NCI-H1048 (cell line): ENCODE results near the gene CHCHD10.

Experiments
- DNase-seq: peaks from one replicate; lab custom pipeline; 2025; lab: John Stamatoyannopoulos, UW

Gene CHCHD10

DNA sequence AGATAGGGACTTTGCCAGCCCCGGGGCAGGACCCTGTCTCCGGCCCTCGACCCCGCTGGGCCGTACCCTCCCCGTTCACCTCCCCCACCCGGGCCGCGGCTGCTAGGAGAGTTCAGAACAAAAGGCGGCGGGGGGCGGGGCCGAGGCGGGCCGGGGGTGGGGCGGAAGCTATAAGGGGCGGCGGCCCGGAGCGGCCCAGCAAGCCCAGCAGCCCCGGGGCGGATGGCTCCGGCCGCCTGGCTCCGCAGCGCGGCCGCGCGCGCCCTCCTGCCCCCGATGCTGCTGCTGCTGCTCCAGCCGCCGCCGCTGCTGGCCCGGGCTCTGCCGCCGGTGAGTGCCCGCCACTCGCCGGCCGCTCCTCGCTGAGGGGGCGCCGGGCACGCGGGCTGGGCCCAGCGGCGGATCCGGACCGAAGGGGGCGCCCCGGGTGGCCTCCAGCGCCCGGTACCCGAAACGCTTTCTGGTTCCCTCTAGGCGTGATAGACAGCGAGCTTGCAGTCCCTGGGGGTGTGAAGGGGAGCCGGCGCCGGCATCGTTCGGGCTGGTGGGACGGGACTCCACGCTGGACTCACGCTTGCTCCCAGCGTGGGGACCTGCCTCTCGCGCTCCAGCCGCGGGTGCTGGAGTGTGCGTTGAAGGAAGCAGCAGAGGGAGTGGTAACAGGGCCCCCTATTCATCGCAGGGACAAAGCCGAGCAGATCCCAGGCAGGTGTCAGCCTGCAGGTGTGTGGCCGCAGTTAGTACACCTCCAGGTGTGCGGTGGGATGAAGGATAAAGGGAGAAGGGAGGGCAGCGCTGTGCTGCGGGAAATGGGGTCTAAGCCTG, 5.1 kb upstream of the CHCHD10 start, which contains the start of gene MMP11:
Gene MMP11, plus strand, starts transcription at position 201 of the 825 bp plus-strand sequence. Its CDS starts 22 bp downstream, at position 223.
- no peak for DNase-seq

DNA sequence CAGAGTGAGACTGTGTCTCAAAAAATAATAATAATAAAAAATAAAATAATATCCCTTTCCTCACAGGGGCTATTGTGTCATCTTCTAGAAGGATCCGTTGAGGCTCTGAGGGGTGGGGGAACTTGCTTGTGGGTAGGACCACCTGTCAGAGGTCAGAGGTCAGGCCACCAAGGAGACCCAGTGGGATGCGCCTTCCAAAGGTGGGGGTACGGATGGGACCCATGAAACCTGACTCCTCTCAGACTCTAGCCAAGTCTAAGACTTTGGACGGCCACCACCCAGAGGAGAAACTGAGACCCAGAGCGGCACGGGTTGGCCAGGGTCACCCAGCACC, 4.5 kb upstream of the CHCHD10 start:
- DNase-seq, result no peak

DNA sequence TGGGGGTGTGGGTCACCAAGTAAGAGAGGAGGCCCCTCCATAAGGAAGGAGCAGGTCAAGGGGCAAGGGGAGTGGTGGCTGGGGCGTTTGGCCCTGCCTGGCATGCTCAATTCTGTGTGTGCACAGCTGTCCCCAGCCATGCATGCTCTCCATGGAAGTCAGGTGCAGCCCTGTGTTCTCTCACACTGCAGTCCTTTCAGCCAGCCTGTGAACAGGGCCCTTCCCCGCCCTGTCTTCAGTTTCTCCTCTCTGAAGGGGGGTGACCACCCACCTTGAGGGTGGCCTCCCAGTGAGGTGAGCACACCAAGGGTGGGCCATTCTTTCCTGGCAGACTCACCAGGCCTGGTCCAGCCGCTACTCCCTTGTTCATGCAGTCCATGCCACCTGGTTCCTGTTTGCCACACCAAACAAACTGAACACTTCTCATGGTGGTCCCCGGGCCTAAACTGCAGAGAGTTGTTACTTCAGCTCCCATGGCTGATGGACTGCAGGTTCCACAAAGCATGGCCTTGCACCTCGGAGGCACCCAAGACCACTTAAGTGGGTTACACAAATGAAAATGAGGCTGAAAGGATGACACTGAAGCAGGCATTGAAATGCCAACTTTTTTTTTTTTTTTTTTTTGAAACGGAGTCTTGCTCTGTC, 1.7 kb upstream of the CHCHD10 start:
- no peak for DNase-seq

DNA sequence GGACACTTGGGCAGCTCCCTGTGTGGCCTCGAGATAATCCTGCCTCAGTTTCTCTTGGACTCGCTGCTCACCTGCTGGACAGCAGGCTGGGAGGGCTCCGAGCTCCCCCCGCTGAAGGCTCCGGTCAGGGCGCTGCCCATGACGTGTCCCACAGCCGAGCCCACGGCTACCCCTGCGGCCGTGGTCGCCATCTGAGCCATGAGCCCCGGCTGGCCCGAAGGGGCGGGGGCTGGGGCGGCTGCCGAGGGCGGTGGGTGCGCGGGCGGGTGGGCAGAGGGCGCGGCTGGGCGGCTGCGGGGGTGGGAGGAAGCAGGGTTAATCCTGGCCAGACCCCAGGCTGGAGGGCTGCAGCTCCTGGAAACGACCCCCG, 484 bp downstream of the CHCHD10 start:
- DNase-seq, result no peak

DNA sequence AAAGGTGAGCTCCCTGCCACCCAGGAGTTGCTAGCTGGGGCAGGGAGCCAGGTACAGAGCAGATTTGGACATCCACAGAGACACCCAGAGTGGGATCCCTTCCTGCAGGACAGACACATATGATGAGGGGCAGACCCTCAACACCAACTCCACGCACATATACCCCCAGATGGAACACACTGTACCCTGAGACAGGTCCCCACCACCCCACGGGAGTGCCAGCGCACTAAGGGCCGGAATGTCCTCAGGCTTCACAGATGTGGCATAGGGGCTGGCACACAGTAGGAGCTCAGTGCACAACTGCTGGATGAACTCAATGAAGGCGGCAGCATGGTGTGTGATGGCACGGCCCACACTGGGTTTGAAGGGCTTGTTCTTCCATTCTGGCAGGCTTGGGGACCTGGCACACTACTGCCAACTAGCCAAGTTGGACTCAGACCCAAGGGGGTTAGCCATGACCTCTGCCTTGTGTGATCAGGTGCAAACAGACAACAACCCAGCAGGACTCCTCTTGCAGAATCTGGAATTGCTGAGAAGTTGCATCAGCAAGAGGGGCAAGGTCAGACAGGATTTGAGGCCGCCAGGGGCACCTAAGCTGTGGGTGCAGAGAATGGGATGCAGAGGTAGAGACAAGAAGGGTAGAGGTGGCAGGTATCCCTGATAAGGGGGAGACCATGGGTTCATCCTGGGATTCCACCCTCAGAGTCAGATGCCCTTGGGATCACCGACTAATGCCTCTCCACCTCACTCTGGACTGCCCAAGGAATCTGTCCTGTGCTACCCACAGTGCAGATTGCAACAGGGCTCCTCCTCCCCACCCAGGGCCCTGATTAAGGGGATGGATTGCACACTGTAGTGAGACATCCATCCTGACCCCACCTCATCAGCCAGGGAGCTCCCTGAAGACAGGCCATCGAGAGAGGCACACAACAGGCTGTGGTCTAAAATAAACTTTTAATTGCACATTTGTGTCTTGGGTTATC, 2.6 kb downstream of the CHCHD10 start:
- DNase-seq, result no peak

DNA sequence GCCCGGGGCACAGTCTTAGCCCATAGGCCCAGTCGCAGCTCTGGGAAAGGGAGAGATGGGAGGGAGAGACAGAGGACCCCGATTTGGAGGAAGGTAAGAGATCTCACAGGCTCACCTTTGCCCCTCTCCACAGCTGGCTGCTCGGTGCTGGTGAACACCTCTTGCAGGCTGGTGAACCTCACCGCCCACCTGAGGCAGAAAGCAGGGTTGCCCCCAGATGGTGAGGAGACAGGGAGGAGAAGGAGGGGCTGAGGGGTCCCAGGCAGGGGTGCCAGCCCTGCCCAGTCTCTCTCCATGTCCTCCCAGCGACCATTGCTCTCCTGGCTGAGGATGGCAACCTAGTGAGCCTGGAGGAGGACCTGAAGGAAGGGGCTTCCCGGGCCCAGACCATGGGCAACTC, 3.8 kb downstream of the CHCHD10 start:
- no peak for DNase-seq

DNA sequence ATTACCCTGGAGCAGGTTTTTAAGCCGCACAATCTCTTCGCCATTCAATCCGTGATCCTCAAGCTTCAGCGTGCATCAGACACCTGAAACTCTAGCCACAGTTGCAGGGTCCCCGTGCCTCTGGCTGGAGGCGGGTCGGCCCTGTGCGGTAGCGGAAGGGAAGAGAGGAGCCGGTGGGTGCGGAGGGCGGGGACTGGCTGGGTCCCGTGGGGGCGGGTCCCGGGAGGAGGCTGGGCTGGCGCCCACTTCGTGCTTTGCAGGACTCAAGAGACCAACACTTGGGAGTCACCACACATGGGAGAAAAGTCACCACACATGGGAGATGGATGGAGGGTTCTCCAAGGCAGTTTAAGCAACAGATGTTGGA, 4.2 kb downstream of the CHCHD10 start:
- no peak for DNase-seq

DNA sequence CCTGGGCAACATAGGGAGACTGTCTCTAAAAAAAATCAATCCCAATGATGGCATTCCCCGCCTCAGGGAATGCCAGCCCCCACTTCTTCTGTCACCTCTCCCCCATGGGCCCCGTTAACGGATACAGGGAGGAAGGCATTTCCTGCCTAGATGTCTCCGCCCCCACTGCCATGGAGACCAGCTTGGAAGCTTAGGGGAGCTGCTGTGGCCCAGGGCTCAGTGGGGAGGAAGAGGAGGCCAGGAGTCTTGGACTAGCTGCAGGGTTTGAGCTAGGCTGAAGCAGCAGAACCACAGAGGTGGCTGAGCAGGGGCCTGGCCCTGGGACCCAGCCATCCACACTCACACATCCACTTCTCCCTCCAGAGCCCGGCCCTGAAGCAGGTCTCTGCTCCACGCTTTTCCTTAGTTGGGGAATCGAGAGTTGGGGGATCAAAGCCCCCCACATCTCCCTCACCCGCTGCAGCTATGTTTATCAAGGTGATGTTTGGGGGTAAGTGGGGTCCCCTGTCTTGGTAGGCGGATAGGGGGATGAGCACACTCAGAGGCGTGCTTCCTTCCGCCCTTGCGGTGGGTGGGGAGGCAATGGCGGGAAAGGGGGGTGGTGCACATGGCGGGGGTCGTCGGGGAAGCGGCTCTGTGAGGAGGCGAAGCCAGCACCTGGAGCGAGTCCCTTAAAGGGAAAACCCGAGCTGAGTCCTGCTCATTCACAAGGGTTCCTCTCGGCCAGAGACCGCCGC, 4.8 kb downstream of the CHCHD10 start, which contains the start of gene C22orf15:
Gene C22orf15, plus strand, starts transcription at position 149 of the 737 bp plus-strand sequence. Its CDS starts 317 bp downstream, at position 466.
- no peak for DNase-seq

DNA sequence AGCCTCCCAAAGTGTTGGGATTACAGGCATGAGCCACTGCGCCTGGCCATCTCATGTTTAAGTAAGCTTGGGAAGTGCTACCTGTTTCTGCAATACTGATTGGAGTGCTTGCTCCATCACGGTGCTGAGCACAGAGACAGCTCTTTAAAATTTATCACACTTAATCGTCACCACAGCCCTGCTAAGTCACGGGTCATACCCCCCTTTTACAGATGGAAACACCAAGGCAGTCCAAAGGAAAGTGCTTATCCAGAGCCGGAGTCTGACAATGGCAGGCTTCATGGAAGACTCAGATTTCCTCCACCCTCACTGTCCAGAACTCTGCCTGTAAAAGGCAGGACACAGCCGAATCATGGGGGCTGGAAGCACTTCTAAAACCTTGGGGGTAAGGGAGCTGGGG, 7.7 kb downstream of the CHCHD10 start:
- DNase-seq, result no peak

DNA sequence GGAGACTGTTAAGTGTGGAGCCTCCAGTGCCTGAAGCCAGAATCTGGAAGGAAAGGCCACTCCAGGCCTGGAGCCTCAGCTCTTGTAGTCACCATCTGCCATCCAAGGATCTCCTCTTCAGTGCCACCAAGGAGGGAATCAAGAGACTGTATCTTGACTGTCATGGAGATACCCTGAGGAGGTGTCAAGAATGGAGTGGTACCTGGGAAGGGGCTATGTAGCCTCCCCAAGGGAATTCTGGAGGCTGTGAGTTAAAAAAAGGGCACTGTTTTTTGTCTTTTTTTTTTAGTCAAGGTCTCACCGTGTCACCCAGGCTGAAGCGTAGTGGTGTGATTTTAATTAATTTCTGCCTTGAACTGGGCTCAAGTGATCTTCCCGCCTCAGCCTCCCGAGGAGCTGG, 8.2 kb downstream of the CHCHD10 start:
- DNase-seq, result no peak

DNA sequence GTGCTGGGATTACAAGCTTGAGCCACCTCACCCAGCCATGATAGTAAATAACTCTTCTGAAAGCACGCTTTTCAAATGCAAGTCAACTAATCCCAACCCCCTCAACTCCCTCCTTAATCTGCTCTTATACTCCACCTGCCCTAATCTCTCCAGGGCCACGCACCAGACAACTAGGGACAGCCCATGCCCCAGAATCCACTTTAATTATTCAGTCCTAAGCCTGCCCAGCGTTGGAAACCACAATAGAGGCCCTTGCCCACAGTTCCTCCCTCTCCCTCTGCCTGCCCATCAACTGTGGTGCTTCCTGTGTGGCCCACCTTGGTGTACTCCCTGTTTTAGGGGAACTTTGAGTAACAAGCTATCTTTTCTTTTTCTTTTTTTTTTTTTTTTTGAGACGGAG, 10.9 kb downstream of the CHCHD10 start:
- DNase-seq, result no peak

DNA sequence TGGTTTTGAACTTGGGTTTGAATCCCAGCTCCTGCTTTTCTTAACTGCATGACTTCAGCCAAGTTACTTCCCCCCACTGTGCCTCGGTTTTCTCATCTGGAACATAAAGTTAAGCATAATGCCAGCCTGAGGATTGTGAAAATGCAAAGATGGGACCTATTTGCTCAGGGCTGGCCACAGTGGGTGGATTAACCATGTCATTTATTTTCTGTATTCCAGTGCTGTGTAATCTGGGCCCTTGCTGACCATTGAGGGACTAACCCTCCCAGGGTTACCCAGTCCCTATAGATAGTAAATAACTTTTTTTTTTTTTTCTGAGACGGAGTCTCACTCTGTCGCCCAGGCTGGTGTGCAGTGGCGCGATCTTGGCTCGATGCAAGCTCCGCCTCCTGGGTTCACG, 12.1 kb downstream of the CHCHD10 start:
- DNase-seq, result no peak

DNA sequence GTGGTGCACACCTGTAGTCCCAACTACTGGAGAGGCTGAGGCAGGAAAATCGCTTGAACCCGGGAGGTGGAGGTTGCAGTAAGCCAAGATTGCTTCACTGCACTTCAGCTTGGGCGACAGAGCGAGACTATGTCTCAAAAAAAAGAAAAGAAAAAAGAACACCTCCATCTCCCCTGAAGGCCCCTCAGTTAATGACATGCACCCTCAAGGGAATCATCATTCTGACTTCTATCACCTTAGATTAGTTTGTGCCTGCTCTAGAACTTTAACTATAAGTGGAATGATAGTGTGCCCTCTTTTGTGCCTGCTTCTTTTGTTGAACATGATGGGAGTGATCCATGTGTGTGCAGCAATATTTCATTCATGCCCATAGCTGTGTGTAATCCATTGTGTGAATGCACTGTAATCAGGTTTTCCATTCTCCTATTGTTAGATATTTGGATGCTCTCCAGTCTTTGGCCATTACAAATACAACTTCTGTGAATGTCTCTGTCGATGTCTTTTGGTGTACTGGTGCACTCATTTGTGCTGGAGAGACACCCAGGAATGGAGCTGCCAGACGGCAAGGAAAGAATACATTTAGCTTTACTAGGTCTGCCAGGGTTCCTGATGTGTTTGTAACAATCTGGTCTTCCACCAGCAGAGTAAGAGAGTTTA, 12.7 kb downstream of the CHCHD10 start:
- no peak for DNase-seq

DNA sequence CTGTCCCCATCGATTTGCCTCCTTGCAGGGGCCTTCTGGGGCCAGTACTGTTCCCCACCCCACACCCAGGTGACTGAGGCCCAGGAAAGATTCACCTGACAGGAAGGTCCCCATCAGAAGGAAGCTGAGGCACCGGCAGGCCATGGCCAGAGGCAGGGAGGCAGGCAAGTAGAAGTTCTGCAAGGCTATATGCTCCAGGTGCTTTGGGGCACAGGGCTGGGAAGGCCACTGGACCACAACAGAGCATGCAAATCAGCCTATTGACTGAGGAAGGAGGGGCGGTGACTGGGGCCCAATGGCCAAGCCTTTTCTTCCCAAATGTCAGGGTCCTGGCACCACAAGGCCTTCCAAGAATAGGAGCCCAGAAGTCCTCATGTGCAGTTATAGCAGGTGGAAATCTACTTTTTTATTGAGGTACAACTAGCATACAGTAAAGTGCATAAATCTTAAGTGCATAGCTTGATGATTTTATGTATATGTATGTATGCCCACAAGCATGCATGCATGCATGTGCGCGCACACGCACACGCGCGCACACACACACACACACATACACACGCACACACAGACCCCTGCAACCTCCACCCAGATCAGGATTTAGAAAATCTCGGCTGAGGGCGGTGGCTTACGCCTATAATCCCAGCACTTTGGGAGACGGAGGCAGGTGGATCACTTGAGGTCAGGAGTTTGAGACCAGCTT, 13.4 kb downstream of the CHCHD10 start, which contains the start of gene VPREB3:
Gene VPREB3, minus strand, starts transcription at position 206 of the 700 bp plus-strand sequence. Its CDS starts 62 bp downstream, at position 144.
- no peak for DNase-seq

DNA sequence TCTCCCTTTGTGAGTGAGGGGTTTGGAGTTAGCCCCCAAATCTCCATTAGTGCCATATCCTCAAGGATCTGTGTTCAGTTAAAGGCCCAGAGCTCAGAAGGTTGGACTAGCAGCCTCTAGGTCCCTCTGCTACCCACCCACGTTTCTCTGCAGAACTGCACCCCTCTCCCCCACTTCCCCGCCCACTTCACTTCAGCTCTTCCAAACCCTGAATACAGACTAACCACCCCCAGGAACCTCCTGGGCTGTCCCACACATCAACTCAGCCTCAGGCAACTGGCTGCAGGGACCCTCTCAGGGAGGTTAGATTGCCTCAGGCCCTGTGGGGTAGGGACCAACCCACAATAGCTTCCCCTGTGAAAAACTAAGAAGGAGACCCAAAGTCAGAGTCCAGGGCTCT, 14.4 kb downstream of the CHCHD10 start:
- no peak for DNase-seq

DNA sequence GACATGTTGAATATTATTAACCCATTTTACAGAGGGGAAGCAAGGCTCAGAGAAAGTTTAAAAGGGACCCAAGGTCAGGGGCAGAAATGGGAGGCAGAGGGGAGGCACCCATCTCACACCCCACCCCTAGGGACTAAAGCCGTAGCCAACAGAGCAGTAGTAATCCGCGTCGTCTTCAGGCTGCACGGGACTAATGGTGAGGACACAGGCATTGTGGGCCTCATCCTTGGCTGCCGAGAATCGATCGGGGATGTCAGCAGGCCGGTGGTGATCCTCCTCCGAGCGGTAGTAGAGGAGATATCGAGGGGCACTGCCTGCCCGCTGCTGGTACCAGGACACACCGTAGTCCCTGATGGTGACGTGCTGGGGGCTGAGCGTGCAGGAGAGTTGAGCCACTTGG, 15.0 kb downstream of the CHCHD10 start:
- no peak for DNase-seq

DNA sequence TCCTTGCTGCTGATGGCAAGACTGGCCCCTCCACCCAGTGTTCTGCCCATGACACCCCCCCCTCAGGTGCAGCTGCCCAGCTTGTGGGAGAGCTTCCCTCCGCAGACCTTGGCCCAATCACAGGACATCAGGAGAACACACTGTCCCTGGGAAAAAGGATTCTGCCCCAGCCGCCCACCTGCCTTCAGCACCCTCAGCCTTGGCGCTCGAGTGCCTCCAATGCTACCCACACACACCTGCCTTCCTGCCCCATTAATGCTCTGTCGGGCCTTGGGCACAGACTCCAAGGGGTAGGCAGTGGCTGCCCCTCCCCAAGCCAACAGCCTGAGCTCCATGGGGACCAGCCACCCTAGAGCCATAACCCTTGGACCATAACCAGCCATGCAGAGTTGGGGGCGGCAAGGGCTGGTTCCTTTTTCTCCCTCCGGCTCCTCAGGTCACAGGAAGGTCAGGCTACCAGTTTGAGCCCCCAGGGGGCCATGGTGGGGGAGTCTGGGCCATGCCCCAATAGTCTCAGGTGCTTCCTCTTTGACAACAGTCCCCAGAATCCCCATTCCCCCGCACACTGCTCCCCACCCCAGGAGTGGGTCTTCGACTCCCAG, 15.6 kb downstream of the CHCHD10 start:
- no peak for DNase-seq

DNA sequence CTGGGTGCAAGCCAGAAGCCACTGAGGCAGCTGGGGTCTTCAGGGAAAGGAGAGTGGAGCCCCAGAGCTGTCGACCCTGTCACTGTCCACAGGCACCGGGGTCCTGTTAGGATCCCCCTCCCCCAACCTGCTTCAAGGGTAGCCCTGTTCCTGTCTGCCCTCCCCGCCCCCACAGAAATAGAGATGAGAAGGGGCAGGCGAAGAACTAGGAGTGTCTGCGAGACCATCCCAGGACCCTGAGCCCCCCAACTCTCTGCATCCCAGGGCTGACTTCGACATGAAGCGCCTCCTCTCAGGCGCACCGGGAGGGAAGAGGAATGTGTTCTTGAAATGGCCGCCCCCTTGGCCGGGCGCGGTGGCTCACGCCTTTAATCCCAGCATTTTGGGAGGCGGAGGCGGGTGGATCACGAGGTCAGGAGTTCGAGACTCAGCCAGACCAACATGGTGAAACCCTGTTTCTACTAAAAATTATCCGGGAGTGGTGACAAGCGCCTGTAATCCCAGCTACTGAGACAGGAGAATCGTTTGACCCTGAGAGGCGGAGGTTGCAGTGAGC, 16.3 kb downstream of the CHCHD10 start:
- no peak for DNase-seq

DNA sequence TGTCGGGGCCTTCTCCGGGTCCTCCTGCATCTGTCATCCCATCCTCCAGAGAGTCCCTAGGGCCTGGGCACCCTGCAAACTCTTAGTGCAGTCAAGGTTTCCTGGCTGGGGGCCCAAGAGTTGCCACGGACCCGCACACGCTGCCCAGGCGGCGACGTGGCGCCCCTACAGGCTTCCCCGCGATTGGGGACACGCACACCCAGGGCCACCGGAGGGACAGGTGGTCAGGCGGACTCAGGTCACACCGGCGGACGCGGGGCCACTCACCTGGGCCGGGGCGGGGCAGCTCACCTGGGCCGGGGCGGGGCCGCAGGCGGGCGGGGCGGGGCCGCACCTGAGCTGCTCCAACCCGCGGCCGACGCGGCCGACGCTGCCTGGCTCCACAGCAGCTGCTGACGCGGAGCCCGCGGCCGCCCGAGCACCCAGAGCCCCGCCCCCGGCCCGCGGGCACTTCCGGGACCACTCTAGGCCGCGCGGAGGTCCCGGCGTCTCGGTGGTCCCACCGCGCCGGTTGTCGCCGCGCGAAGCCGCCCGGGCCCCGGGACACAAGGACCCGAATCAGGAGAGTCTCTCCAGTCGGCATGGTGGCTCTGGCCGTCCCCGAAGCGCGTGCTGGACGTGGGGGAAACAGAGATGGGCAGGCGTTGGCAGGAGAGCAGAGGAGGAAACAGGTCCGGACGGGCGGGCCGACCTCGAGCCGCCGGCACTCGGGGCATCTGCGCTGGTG, 16.9 kb downstream of the CHCHD10 start, which contains the start of gene ZNF70:
Gene ZNF70, minus strand, starts transcription at position 399 of the 727 bp plus-strand sequence. CDS start 5,972 bp downstream, outside the sequence.
- peak; percentile 70 for DNase-seq
